DMS 273 treated with DMSO at 0.1 percent for 48 hours (cell line): ENCODE data around the gene NOL6.
"Not testable (repeated sequence)": the region's sequence is repeated elsewhere in the genome, so short reads cannot be mapped to it uniquely, and the experiment has no call there.

Experiments
- DNase-seq: peaks from one replicate; lab custom pipeline; 2025; lab: John Stamatoyannopoulos, UW

The NOL6 gene

DNA sequence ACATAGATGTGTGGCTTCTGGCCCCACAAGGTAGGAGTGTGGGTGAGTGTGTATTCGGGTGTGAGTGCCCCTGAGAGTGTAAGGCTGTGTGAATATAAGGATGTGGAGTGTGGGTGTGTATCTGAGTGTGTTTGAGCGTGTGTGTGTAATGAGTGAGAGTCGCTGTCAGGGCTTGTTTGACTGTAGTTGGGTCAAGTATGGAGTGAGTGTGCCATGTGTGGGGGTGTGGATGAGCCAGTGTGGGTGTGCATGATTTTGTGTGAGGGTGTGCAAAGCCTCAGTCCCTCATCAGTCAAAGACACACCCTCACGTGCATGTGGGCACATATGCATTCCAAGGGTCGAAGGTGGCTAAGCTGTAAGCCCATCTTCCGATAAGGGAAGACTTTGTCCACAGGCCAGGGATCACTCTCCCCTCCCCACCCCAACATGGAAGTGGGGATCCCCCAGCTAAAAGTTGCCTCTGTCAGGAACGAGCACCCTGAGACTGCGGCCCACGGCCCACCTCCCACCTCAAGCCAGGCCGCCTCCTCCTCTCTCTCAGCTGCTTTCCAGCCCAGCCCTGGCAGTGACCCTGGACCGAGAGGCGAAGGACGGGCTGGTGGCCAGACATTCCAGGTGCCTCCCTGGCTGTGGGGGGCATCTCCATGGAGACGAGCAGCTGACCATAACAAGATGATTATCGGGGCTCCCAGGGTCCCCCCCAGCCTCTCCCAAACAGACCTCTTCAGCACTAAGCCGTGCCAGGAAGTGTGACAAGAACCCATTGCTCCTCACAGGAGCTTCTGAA lies 39.2 kb downstream of the NOL6 start:
- no peak for DNase-seq

DNA sequence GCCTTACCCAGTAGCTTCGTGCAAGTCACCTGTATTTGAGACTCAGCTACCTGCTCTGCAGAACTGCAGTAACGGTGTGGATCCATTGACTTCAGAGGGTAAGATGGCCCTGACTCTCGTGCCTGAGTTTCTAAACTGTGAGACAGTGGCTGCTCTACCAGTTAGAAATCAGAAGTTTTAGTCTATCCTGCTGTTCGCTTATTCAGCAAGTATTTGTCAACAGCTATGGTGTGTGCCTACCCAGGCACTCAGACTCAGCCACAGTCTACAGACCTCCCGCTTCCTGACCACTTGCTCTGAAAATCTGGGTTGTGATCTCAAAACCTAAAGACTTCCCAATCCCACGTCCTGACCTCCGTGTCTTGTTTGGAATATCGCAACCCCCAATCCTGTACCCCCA lies 39.9 kb downstream of the NOL6 start:
- no peak for DNase-seq

DNA sequence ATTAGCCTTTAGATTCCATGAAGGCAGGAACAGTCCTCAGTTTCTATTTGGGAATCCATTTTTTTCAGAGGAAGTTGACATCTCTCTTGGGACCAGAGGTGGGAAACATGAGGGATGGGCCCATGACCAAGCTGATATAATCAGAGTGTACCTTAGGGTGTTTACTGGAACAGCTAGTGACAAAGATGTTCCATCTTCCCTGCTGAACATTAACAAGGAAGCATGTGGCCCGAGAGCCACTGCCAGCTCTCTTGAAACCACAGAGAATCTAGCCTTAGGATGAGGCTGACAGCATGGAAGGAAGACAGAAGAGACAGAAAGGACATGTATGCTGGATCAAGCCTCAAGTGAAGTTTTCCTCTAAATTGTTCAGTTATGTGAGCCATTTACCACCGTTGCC lies 42.3 kb downstream of the NOL6 start:
- DNase-seq, result no peak

DNA sequence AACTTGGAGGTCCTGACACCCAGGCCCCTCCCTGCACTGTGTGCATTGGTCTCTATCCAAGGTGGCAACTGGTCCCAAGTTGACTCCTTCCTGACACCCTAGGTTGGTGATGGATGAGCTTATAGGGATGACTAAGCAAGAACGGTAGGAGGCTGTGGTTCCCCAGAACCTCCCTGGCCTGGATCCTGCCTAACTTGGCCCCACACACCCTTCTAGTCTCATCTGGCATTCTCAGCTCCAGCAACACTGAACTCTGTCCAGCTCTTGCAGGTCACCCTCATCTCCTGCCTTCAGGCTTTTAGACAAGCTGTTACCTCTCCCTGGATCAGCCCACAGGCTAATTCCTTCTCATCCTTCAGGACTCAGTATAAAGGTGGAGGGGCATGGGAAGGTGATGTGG lies 42.8 kb downstream of the NOL6 start:
- no peak for DNase-seq

DNA sequence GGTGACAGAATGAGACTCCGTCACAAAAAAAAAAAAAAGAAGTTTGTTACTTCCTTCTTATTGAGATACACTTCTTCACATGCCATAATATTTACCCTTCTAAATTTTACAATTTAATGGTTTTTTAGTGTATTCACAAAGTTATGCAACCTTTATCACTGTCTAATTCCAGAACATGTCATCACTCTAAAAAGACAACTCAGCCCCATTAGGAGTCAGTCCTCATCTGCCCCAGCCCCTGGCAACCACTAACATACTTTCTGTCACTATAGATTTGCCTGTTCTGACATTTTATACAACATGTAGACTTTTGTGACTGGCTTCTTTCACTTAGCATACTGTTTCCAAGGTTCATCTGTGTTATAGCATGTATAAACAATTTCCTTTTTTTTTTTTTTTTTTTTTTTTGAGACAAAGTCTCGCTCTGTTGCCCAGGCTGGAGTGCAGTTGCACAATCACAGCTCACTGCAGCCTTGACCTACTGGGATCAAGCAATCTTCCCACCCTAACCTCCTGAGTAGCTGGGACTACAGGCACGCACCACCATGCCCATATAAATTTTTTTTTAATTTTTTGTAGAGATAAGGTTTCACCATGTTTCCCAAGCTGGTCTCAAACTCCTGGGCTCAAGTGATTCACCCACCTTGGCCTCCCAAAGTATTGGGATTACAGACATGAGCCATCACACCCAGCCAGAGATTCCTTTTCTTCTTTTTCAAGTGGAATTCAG lies 44.3 kb downstream of the NOL6 start:
- DNase-seq, result no peak

DNA sequence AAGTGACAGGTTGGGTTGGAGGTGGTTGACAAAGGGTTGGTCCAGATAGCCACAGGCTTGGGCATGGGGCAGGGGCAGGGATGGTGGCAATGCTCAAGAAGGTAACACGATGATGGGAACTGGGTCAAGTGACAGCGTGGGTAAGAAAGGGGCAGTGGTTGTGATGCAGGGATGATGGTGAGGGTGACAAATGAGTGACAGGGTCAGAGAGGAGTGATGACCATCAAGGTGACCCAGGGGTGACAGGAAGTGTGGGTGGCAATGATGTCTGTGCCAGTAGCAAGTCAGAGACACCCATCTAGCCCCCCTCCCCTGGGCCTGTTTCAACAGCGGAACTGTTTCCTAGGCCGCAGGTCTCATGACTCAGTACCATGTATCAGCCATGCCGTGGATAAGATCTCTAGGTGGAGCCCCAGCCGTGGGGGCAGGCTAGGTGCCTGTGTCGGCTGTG lies 46.9 kb downstream of the NOL6 start:
- no peak for DNase-seq

DNA sequence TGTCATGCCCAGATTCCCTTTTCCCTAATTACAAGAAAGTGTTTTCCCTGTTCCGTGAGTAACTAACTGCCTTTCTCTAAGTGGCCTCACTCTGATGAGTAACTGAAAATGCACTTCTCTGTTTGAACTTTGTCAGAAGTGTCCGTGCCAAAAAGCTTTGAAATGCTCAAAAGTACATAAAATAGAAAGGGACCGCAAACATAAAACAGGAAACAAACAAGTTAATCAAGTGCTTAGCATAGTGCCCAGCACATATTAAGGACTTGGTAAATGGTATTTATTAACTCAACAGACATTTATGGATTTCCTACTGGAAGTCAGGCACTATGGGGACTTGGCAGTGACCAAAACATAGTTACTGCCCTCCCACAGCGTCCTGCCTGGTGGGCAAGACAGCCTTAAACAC lies 48.6 kb downstream of the NOL6 start:
- no peak for DNase-seq

DNA sequence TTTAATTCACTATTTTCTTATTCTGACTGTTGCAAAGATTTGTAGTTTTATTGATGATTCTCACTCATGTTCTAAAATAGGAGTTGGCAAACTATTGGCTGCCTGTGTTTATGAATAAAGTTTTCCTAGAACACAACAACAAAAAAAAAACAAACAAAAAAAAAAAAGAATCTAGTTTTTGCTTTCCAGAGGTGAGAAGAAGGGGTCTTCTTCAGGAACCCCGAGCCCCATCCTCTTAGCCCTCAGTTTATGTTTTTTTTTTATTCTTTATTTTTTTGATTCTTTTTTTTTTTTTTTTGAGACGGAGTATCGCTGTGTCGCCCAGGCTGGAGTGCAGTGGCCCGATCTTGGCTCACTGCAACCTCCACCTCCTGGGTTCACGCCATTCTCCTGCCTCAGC lies 49.2 kb downstream of the NOL6 start:
- not testable (repeated sequence) for DNase-seq

DNA sequence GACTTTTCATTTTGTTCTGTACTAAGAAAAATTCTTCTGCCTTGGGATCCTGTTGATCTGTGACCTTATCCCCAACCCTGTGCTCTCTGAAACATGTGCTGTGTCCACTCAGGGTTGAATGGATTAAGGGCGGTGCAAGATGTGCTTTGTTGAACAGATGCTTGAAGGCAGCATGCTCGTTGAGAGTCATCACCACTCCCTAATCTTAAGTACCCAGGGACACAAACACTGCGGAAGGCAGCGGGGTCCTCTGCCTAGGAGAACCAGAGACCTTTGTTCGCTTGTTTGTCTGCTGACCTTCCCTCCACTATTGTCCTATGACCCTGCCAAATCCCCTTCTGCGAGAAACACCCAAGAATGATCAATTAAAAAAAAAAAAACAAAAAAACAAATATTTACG lies 49.7 kb downstream of the NOL6 start:
- DNase-seq, result not testable (repeated sequence)

DNA sequence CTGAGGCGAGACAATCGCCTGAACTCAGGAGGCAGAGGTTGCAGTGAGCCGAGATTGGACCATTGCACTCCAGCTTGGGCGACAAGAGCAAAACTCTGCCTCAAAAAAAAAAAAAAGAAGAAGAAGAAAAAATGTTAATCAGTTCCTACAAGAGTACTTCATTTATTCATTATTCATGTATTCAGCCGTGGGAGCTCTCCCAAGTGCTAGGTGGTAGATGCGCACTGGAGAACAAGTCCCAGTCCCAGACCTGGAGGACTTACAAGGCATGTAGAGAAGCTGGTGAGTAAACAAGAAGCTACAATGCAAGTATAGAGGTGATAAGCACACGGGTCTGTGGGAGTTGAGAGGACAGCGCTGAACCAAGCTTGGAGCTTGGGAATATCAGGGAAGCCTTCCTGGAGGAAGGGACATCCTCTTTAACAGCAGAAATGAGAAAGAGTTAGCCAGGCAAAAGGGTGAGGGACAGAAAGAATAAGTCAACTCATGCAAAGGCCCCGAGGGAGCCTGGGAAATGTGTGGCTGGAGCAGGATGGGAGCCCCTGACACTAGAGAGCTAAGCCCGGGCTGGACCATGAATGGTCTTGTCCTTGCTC lies 53.9 kb downstream of the NOL6 start:
- DNase-seq, result no peak

DNA sequence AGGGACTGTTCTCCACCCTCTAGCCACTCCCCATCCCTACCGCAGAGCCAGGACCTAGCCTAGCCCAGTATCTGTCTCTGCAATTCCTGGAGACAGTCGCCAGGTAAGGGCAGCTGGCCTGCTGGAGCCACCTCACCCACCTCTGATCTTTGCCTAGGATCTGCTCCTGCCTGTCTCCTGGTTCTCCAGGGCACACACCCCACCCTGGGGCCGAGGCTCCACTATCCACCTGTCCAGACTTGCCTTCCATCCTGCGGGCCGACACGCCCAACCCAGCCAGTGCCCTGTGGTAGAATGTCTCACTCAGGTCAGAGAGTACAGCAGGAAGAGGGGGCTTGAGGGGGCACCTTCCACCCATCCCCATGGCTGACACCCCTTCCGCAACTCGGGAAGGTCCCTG lies 55.6 kb downstream of the NOL6 start:
- DNase-seq, result no peak

DNA sequence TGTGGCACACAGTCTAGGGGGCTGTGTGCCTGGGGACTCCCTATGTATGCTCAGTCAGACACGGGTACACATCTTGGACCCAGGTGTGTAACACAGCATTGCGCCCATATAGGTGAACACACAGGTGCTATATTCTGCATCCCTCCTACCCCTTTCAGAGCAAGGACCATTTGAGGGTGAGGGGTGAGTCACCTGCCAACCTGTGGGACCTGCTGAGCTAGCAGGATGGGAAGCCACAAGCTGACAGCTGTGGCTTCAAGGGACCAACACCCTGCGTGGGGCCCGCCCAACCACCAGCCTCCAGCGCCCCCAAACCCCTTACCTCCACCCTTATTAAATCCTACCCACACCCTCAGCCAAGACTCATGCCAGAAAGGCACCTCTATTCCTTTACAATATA lies 56.7 kb downstream of the NOL6 start:
- no peak for DNase-seq

DNA sequence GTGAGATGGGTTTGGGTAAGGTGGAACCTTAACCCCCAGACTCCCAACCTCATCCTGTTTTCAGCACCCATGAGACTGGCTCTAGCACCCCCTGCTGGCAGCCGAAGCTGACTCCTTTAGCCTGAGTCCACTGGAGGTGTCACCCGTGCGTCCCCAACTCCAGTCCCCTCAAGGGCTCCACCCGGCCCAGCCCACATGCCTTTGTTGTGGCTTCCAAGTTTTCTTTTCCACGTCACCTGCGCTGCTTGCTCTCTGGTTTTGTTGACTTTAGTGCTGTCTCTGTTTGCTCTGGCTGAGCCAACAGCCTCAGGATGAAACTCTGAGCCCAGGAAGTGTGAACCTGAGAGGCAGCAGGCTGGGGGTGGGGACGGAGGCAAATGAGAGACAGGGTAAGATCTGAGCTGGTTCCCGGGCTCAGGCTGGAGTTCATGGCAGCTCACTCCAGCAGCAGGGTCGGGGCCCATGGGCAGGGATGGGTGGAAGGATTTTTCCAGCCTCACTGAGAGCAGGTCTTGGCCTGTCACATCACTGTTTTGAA lies 58.2 kb downstream of the NOL6 start:
- no peak for DNase-seq

DNA sequence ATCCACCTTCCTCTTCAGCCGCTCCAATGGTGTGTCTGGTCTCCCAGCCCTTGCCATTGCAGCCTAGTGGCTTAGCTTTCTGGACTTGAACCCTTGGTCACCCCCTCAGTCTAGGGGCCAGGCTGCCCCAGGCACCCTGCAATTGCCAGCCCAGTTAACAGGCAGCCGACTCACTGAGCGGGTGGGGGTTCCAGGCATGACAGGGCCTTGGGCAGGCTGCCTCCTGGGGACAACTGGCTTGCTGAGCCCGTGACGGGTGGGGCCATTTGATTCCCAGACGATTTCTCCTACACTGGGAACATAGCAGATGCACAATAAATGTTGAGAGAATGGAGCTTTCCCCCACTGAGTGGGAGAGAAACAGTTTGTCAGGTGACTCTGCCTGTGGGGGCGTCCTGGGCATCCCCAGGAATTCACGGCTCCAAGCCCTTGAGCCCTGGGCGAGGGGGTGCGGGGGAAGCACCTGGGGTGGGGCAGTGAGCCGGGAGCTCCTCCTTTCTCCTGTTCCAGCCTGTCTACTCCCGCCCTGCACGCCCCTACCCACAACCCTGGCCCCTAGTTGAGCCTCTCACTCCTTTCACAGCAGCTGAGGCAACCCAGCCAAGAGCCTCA lies 58.7 kb downstream of the NOL6 start:
- no peak for DNase-seq

DNA sequence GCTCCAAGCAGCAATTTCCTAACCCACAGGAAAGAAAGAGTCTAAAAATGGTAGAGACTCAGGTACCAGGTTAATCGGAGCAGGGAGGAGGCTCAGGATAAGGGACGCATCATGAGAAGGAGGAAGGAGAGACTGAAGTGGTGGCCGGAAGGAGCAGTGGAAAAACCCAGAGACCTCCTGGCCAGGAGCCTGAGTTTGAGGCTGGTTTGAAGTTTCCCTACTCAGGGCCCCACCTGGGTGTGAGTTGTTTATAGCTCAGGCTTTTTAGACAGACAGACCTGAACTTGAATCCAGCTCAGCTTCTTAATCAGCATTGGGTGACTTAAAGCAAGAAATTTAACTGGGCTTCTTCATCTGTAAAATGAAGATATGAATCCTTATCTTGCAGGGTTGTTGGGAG lies 59.5 kb downstream of the NOL6 start:
- DNase-seq, result no peak
